ENCODE measurements around the gene HDAC8.
"Not testable (repeated sequence)": the region's sequence is repeated elsewhere in the genome, so short reads cannot be mapped to it uniquely, and the experiment has no call there.

HDAC8 gene

GRCh38 chrX:72572248-72573157, at the start of gene HDAC8:
HDAC8 (minus strand) TSS chrX:72572843; CDS start chrX:72572761, 82 bp downstream.
- DNase-seq, result peak; percentile 73

- DNase-seq, result peak; percentile 70
These were observed 49.2 kb upstream of the HDAC8 start for GRCh38 chrX:72621625-72622485.

- DNase-seq, result peak; percentile 25
These were observed 48.5 kb upstream of the HDAC8 start for GRCh38 chrX:72621163-72621562.

DNA sequence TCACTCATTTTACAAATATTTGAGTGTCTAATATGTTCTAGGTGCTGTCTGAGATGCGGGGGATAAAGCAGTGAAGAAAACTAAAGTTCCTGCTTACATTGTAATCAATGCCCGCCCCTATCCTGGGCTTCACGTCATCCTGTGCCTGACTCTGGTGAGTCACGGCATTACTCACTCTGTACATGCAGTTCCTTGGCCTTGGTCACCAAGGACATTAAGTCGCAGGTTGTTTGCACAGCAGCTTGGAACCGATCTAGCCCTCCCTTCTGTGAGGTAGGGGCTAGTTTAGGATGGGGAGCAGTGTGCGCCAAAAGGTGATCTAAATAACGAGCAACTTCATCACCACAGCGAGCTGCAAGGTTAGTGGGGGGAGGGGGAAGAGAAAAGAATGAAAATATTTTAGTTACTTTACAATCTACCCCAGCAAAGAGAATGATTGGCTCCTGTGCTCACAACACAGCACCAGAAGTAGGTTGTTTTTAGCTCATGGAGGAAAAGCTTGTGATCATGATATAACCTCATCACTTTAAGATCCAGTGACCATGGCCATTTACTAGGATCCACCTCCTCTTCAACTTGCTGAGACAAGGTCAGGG, 48.0 kb upstream of the HDAC8 start:
- DNase-seq, result peak; percentile 84

- peak; percentile 5 for DNase-seq
These were observed 36.7 kb upstream of the HDAC8 start for GRCh38 chrX:72609313-72609712.

DNA sequence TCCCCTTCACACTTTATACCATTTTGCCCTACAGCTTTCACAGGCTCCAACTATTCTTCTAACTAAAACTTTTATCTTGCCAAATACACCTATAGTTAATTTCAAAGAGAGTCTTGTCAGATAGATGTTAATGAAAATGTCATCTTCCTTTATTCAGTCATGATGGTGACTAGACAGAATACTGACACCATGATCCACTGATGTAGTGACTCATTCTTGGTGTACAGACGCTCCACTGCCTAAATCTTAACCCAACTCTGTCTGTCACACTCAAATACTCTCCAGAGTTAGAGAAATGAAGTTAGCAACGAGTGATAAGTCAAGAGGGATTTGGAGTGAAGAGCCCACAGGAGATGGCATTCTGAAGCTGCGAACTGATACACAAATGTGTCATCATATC, 32.1 kb upstream of the HDAC8 start:
- no peak for DNase-seq

GRCh38 chrX:72604112-72604511, 31.5 kb upstream of the HDAC8 start:
- no peak for DNase-seq

DNA sequence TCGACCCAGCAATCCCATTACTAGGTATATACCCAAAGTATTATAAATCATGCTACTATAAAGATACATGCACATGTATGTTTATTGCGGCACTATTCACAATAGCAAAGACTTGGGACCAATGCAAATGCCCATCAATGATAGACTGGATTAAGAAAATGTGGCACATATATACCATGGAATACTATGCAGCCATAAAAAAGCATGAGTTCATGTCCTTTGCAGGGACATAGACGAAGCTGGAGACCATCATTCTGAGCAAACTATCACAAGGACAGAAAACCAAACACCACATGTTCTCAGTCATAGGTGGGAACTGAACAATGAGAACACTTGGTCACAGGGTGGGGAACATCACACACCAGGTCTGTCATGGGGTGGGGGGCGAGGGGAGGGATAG, 18.4 kb upstream of the HDAC8 start:
- not testable (repeated sequence) for DNase-seq

GRCh38 chrX:72584163-72584562, 11.5 kb upstream of the HDAC8 start:
- DNase-seq, result no peak

DNA sequence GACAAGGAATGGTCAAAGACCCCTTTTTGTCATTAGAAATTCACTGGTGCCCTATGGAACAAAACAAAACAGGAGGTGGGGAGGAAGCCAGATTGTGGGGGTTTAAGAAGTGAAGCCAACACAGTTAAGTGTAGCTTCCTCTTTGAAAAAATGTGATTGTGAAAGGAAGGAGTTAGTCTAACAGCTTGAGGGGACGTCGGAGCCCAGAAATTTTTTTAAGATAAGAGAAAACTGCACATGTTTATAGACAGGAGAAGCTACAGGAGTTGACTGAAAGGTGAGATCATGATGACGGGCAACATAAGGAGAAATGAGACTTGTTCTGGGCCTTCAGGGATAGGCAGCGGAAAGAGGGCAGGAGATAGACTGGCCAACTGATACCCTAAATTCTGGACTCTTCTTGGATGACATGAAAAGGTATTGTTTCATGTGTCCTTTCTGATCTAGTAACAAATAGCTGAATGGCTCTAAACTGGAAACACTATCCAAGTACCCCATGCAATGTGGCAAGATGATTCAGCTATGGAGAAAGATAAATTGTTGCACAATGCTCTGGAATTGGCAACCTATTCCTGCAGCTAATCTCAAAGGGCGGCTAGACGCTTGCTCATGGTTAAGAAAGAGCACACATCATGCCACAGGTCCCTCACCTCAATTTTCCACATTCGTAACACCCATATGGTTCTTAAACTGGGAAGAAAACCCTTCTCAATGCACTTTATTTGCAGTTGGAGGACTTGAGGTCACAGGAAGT, 3.7 kb upstream of the HDAC8 start:
- peak; percentile 61 for DNase-seq

DNA sequence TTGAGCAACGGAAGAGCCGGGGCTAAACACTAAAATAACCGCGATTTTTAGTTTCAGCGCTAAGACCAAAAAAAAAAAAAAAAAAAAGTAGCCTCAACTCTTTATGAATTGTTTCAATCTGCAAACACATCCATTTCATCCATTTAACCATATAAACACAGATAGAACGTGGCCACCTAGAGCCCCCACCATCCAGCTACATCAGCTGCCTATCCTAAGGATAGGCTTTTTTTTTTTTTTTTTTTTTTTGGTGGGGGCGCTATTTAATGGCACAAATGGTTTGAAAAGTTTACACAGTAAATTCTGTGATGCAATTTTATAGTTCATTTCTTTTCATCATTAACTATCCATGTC, 492 bp upstream of the HDAC8 start:
- no peak for DNase-seq

GRCh38 chrX:72569786-72570185, 2.9 kb downstream of the HDAC8 start:
- peak; percentile 73 for DNase-seq

DNA sequence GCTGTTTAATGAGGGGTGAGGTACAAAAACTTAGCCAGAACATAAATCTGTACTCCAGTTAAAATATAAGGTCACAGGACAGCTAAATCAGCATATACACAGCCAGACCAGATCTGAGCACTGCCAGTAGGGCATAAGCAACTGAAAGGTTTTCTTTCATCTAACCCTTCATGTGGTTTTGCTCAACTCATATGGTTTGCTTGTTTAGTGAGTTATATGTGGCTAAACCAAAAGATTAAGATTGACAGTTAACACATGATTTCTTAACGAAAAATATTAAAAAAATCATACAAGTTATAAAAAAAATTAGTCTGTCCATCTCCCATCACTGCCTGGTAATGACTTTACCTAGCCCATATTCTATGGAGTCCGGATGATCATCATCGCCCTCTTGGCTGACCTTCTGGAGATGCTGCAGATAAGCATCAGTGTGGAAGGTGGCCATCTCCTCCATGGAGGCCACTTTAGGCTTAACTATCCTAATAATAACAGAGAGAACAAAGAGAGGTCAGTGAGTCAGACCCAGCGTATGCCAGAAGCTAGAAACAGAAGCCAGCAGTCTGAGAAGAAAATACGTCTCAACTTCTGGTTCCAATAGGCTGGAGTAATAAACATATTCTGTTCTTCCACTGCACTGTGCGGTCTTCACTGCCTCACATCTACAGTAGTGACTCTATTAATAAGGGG, 4.1 kb downstream of the HDAC8 start:
- DNase-seq, result peak; percentile 18

DNA sequence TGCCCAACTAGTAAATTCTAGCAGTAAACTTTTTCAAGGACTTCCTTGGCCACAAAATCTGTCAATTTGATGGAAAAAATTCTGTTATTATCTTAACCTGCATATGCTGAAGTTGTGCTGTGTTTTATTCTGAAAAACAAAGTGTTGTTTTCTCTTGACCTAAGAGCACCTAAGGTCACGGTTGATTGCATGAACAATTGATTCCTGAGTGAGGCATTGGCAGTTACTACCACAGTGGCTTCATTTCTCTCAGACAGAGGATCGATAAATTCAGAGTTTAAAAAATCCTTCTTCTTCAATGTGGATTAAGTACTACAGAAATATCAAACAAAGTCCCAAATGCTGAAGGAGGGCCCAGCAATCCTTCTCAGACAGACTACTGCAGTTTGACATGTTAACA, 6.2 kb downstream of the HDAC8 start:
- DNase-seq, result no peak

- DNase-seq, result not testable (repeated sequence)
These were observed 13.0 kb downstream of the HDAC8 start for GRCh38 chrX:72559655-72560054.

GRCh38 chrX:72554448-72555140, 18.0 kb downstream of the HDAC8 start:
- DNase-seq, result no peak

DNA sequence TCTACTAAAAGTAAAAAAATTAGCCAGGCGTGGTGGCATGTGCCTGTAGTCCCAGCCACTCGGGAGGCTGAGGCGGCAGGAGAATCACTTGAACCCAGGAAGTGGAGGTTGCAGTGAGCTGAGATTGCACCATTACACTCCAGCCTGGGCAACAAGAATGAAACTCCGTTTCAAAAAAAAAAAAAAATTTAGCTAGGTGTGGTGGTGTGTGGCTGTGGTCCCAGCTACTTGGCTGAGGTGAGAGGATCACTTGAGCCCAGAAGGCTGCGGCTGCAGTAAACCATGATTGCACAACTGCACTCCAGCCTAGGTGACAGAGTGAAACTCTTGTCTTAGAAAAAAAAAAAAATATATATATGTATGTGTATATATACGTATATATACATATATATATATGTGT, 20.2 kb downstream of the HDAC8 start:
- not testable (repeated sequence) for DNase-seq

- DNase-seq, result no peak
These were observed 26.7 kb downstream of the HDAC8 start for GRCh38 chrX:72545990-72546389.

DNA sequence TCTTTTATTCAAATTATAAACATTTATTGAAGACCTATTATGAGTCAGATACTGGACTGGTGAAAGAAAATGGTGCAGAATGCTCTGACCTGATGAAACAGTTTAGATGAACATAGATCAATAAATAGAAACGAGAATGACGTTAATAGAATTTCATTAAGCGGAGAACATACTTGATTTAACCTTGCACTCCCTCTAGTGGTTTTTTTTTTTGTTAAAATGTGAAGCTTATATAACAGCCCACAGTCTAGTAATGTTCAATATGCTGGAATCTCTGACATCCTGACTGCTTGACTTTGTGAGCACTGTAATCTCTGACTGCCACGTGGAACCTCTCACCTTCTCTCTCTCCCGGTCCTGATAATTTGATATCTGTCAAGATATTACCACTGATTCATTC, 32.3 kb downstream of the HDAC8 start:
- DNase-seq, result peak; percentile 23

GRCh38 chrX:72539822-72540221, 32.8 kb downstream of the HDAC8 start:
- no peak for DNase-seq

DNA sequence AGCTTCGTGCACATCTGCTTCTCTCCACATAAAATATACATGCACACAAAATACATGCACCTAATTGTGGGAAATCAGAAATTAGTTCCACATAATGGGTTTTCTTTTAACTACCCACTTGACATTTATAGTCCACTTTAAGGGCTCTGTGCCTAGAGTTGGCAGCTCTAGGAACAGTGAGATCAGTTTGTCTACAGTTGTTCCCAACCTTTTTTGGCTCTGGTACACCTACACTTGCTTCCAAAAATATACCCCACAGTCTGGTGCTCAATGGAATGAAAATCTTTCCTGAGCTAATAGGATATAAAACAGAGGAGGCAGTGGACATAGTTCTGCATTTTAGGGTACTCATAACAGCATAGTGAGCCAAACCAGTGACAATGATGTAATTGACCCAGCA, 36.1 kb downstream of the HDAC8 start:
- DNase-seq, result no peak
